ES-I3 (cell line): ENCODE data around the gene ADD3.
"Not testable (repeated sequence)": the region's sequence is repeated elsewhere in the genome, so short reads cannot be mapped to it uniquely, and the experiment has no call there.

Experiments
- H3K36me3 ChIP-seq: 2 replicates; pipeline ENCODE4 v1.6.1; 2013; ENCODE audit warnings: mild to moderate bottlenecking, low read length, control low read depth, moderate library complexity; ENCODE audit not compliant: insufficient read depth
- H3K4me1 ChIP-seq: 2 replicates; pipeline ENCODE4 v1.6.1; 2013; ENCODE audit warnings: mild to moderate bottlenecking, control low read depth, low read length; ENCODE audit not compliant: insufficient read depth
- H3K9ac ChIP-seq: 2 replicates; pipeline ENCODE4 v1.6.1; 2013; ENCODE audit warnings: low read depth, mild to moderate bottlenecking, low read length, moderate library complexity
- H3K9me3 ChIP-seq: 2 replicates; pipeline ENCODE4 v1.6.1; 2013; ENCODE audit warnings: mild to moderate bottlenecking, low read length, moderate library complexity; ENCODE audit not compliant: control insufficient read depth, insufficient read depth

The ADD3 gene

DNA sequence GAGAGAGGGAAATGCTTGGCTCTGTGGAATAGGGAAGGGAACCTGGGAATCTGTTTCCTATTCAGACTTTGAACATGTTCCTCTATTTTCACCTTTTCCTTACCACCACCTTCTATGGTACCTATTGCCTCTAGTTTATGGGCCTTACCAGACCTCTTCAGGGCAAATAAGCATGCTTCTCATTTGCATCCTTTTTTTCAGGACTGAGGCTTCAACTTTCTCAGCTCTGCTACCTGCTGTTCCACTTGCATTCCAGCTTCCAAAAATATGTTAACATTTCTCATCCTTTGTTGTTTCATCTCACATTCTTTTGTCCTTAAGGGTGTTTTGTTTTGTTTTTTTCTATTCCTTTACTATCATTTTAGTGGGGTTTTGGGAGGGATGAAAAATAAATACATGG is 121.7 kb downstream of the ADD3 start:
- no peaks in the 10 kb centered on the region; the same call in 1 of the 2 replicates for H3K36me3 ChIP-seq

DNA sequence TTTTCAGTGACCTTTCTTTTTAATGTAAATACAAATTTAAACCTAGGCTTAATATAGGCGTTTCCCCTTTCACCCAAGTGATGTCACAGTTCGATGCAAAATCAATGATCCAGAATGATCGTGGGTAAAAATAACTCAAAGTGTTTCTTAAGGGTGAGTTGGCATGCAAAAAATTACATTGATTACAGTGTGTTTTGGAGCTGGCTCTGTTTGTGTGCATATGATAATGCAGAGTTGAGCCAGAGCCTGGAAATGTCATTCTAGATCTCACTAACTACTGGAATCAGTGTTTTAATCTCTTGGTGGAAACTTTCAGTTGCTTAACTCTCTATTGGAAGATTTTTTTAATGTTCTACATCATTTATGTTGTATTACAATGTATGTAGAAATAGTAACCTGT is 127.1 kb downstream of the ADD3 start:
- H3K9ac ChIP-seq = no peak overlapping the region; the same call in 1 of the 2 replicates
- H3K4me1 ChIP-seq = peaks cover 5% of the 10 kb centered on the region; the same call in 1 of the 2 replicates
- H3K36me3 ChIP-seq = no peaks in the 10 kb centered on the region; the same call in 1 of the 2 replicates
- no peaks in the 10 kb centered on the region for H3K9me3 ChIP-seq

More for the DNA sequence above, 121.7 kb downstream of the ADD3 start:
- Histone ChIP-seq H3K9ac (no peak overlapping the region), H3K4me1 (no peaks in the 10 kb centered on the region), H3K9me3 (no peaks in the 10 kb centered on the region)

- H3K9ac ChIP-seq, H3K9me3 ChIP-seq, H3K36me3 ChIP-seq, H3K4me1 ChIP-seq: not testable (repeated sequence)
Measured at GRCh38 chr10:110135836-110136235, 128.1 kb downstream of the ADD3 start.

DNA sequence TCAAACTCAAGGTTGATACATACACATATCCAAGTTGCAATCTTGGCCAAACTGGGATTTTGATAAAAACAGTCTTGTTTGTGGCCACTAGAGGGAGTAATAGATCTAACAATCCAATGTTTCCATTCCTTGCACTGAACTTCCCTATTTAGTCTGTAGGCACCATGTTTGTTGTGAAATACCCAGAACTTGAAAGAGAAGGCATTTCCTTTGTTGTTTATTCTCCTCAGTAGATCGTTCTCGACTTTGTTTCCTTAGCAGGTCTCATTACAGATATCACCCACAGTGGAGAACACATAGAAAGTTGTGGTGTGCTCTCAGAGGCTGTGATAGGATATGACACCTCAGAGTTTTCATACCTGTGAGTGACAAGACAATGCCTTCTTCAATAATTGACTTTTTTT is 129.4 kb downstream of the ADD3 start:
- peaks cover 5% of the 10 kb centered on the region; the same call in 1 of the 2 replicates for H3K4me1 ChIP-seq
- no peaks in the 10 kb centered on the region for H3K9me3 ChIP-seq
- no peaks in the 10 kb centered on the region; the same call in 1 of the 2 replicates for H3K36me3 ChIP-seq
- H3K9ac ChIP-seq = no peak overlapping the region

GRCh38 chr10:110138197-110138812 is 130.5 kb downstream of the ADD3 start:
- Histone ChIP-seq H3K9ac (no peak overlapping the region), H3K36me3 (no peaks in the 10 kb centered on the region; the same call in 1 of the 2 replicates), H3K4me1 (peaks cover 5% of the 10 kb centered on the region; the same call in 1 of the 2 replicates), H3K9me3 (no peaks in the 10 kb centered on the region)

- Histone ChIP-seq H3K4me1 (peaks cover 5% of the 10 kb centered on the region; the same call in 1 of the 2 replicates), H3K36me3 (no peaks in the 10 kb centered on the region), H3K9ac (no peak overlapping the region), H3K9me3 (no peaks in the 10 kb centered on the region)
Measured at GRCh38 chr10:110141185-110141584, 133.4 kb downstream of the ADD3 start.

DNA sequence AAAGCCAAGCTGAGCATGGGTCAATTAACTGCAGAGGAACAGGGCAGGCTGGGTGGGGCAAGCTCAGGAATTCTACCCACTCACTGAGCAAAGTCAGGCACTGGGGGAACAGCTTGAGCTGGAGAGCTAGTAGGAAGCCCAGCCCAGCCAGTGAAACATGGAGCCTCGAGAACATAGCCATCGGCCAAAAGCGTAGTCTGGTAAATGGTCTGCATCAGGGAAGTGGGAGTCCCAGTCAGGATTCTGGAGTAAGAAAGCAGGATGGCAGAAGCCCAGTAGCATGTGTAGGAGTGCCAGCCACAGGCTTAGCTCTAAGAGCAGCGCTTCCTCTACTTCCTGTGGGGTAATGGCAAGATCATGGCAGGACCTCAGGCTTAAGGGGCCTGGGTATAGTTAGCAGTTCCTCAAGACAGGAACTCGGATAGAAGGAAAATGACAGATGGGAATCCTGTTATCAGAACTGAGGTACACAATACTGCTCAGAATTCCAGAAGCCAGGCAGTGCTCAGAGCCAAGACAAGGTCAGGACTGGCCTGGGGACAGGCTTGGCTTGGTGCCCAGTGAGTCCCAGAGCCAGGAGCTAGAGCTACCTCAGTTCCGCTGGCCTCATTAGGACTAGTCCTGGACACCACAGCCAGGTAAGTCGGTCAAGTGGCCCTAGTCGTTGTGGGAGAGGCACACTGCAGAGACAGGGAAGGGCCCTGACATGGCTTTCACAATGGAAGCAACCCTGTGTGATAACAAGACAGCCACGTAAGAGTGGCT is 134.3 kb downstream of the ADD3 start:
- Histone ChIP-seq H3K9me3 (no peaks in the 10 kb centered on the region), H3K36me3 (no peaks in the 10 kb centered on the region), H3K9ac (no peak overlapping the region), H3K4me1 (peaks cover 5% of the 10 kb centered on the region; the same call in 1 of the 2 replicates)

GRCh38 chr10:110142965-110143364 is 135.2 kb downstream of the ADD3 start:
- no peaks in the 10 kb centered on the region for H3K9me3 ChIP-seq
- H3K4me1 ChIP-seq = no peaks in the 10 kb centered on the region
- no peak overlapping the region for H3K9ac ChIP-seq
- no peaks in the 10 kb centered on the region for H3K36me3 ChIP-seq

DNA sequence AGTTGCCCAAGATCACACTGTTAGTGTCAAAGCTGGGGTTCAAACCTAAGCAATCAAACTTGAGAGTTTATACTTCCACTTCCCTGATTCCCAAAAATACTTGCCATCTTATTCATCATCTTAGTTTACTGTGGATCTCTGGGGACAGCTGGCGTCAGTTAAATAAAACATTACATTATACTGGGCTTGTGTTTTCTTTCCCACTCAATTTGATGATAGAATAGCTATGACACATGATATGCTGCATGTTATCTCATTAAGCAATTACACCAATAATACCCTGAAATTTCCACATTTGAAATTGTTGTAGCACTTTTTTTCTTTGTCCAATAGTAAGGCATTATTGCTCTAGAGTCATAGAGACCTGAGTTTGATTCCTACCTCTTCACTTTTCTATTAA is 136.7 kb downstream of the ADD3 start:
- no peaks in the 10 kb centered on the region for H3K4me1 ChIP-seq
- no peak overlapping the region for H3K9ac ChIP-seq
- H3K9me3 ChIP-seq = no peaks in the 10 kb centered on the region
- no peaks in the 10 kb centered on the region for H3K36me3 ChIP-seq

DNA sequence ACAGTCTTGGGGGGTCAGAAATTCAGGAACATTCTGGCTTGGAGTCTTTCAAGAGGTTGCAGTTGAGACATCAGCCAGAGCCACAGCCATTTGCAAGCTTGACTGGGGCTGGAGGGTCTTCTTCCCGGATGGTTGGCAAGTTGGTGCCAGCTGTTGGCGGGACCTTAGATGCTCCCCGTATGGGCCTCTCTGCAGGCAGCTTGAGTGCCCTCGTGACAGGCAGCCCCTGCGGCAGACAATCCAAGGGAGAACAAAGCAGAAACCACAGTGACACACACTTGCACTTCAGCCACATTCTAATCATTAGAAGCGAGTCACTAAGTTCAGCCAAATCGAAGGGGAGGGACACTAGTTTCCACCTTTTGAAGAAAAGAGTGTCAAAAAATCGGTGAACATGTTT is 140.2 kb downstream of the ADD3 start:
- Histone ChIP-seq H3K9me3 (no peaks in the 10 kb centered on the region), H3K9ac (no peak overlapping the region), H3K36me3 (no peaks in the 10 kb centered on the region), H3K4me1 (no peaks in the 10 kb centered on the region)

- H3K36me3 ChIP-seq = no peaks in the 10 kb centered on the region
- H3K9ac ChIP-seq = no peak overlapping the region
- no peaks in the 10 kb centered on the region for H3K4me1 ChIP-seq
- no peaks in the 10 kb centered on the region for H3K9me3 ChIP-seq
Measured at GRCh38 chr10:110149259-110149658, 141.5 kb downstream of the ADD3 start.

- no peaks in the 10 kb centered on the region for H3K4me1 ChIP-seq
Measured at GRCh38 chr10:110150046-110150445, 142.3 kb downstream of the ADD3 start.

DNA sequence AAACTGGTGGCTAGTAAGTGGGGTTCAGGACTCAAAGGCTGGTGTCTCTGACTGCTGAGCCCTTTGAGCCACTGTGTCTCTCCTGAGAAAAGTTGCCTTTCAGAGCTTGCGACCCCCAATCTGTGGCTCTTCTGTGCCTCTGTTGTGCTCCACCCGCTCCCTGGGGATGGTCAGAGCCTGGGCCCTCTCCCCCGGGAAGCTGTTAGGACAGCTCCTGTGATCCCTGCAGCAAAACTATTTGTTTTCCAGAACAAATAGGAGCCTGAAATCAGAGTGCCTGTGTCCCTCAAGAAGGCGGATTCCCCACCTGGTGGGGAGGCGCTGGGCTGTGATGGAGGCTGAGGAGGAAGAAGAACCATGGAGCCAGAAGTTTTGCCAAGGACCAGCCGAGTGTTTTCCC is 143.2 kb downstream of the ADD3 start:
- Histone ChIP-seq H3K4me1 (no peaks in the 10 kb centered on the region), H3K9ac (no peak overlapping the region), H3K36me3 (no peaks in the 10 kb centered on the region), H3K9me3 (no peaks in the 10 kb centered on the region)

More at GRCh38 chr10:110150046-110150445, 142.3 kb downstream of the ADD3 start:
- Histone ChIP-seq H3K36me3 (no peaks in the 10 kb centered on the region), H3K9ac (no peak overlapping the region), H3K9me3 (no peaks in the 10 kb centered on the region)

- no peaks in the 10 kb centered on the region for H3K9me3 ChIP-seq
- H3K9ac ChIP-seq = no peak overlapping the region
- no peaks in the 10 kb centered on the region for H3K4me1 ChIP-seq
- H3K36me3 ChIP-seq = no peaks in the 10 kb centered on the region
Measured at GRCh38 chr10:110151467-110151866, 143.7 kb downstream of the ADD3 start.

DNA sequence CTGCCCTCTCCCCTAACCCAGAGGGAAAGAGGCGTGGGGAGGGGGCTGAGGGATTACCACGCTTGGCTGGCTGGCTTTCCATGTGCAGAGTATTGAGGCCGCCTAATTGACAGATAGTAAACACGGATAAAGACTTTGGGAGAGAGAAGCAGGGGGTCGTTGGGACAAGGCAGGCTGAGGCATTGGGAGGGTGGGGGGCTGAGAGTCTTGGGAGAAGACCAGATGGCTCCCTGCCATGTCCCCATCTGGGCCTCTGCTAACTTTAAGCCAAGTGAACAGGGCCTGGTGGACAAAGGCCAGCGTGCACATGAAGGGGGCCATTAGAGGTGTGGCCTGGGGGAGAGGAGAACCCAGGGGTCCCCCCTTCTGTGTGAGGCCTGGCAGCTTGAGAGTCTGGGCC is 144.2 kb downstream of the ADD3 start:
- H3K9me3 ChIP-seq = no peaks in the 10 kb centered on the region

More for the DNA sequence above, 144.2 kb downstream of the ADD3 start:
- Histone ChIP-seq H3K9ac (no peak overlapping the region), H3K36me3 (no peaks in the 10 kb centered on the region), H3K4me1 (no peaks in the 10 kb centered on the region)
